RWPE2 (cell line): ENCODE results near the gene OR52A1.
A peak's percentile ranks its signal among the peaks of the same experiment; 100 is the strongest.

Experiments
- ATAC-seq: fragments of 200-7000 bp; cut with Tn5 transposase; 3 replicates; pipeline ENCODE4 v1.9.1; 2021; ENCODE audit warnings: low read depth
- DNase-seq: peaks from one replicate; pipeline ENCODE4 v3.0.0-alpha.2; 2020; ENCODE audit warnings: low spot score
- H3K27ac ChIP-seq: fragments of 450-650 bp; 2 replicates; pipeline ENCODE4 v1.5.1; 2017; ENCODE audit warnings: mild to moderate bottlenecking; ENCODE audit not compliant: poor library complexity, severe bottlenecking
- H3K27me3 ChIP-seq: fragments of 250-450 bp; sonication (Bioruptor Pico); 2 replicates; pipeline ENCODE4 v1.5.1; 2021; ENCODE audit warnings: mild to moderate bottlenecking, moderate library complexity; ENCODE audit not compliant: insufficient read depth, poor library complexity, severe bottlenecking
- H3K36me3 ChIP-seq: fragments of 250-450 bp; sonication (Bioruptor Pico); 2 replicates; pipeline ENCODE4 v1.5.1; 2020; ENCODE audit warnings: low read depth, mild to moderate bottlenecking, moderate library complexity
- H3K4me1 ChIP-seq: fragments of 250-450 bp; sonication (Bioruptor Pico); 2 replicates; pipeline ENCODE4 v1.5.1; 2021; ENCODE audit warnings: mild to moderate bottlenecking, moderate library complexity; ENCODE audit not compliant: insufficient read depth, poor library complexity, severe bottlenecking
- H3K4me3 ChIP-seq: fragments of 250-450 bp; sonication (Bioruptor Pico); 2 replicates; pipeline ENCODE4 v1.5.1; 2021; ENCODE audit warnings: mild to moderate bottlenecking, moderate library complexity; ENCODE audit not compliant: severe bottlenecking
- H3K9me3 ChIP-seq: fragments of 250-450 bp; sonication (Bioruptor Pico); 2 replicates; pipeline ENCODE4 v1.5.1; 2021; ENCODE audit warnings: mild to moderate bottlenecking, moderate library complexity; ENCODE audit not compliant: severe bottlenecking
- CTCF ChIP-seq: fragments of 450-650 bp; IDR thresholded peaks from one replicate; pipeline ENCODE4 v1.5.1; 2017; ENCODE audit warnings: mild to moderate bottlenecking, moderate library complexity; ENCODE audit not compliant: poor library complexity, severe bottlenecking

The OR52A1 gene

GRCh38 chr11:5136261-5136660, 18.3 kb downstream of the OR52A1 start:
- Histone ChIP-seq H3K4me3 (no peak overlapping the region), H3K4me1 (no peaks in the 10 kb centered on the region), H3K9me3 (no peaks in the 10 kb centered on the region), H3K36me3 (no peaks in the 10 kb centered on the region), H3K27me3 (peaks cover 3% of the 10 kb centered on the region), H3K27ac (no peak overlapping the region)
- no peak for ATAC-seq
- TF ChIP-seq CTCF: no peak
- no peak for DNase-seq

GRCh38 chr11:5131584-5132335, 22.8 kb downstream of the OR52A1 start:
- H3K27me3 ChIP-seq: no peaks in the 10 kb centered on the region
- DNase-seq (no peak), ATAC-seq (no peak)
- no peak overlapping the region for H3K27ac ChIP-seq
- no peak overlapping the region for H3K4me3 ChIP-seq
- no peak for TF ChIP-seq CTCF
- no peaks in the 10 kb centered on the region for H3K36me3 ChIP-seq
- H3K9me3 ChIP-seq: no peaks in the 10 kb centered on the region
- no peaks in the 10 kb centered on the region for H3K4me1 ChIP-seq

DNA sequence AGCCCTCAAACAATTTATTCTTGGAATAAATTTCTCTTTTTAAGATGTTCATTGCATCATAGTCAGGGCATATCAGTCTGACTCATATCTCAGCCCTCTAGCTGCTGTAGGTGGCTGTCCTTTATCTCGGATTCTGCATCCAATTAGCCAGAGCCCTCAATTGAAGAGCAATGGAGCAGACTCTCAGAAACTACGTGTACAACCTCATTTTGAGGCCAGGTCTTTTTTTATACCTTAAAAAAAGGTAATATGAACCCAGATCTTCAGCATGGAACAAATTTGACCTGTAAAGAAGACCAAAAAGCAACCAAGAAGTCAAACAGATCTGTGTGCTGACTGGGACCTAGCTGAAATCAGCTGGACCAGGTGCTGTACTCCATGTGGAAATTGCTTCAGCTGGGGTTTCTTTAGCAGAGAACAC, 25.1 kb downstream of the OR52A1 start:
- Histone ChIP-seq H3K9me3 (no peaks in the 10 kb centered on the region), H3K27me3 (no peaks in the 10 kb centered on the region), H3K27ac (no peak overlapping the region), H3K4me3 (no peak overlapping the region), H3K36me3 (no peaks in the 10 kb centered on the region), H3K4me1 (no peaks in the 10 kb centered on the region)
- TF ChIP-seq CTCF: no peak
- DNase-seq (no peak), ATAC-seq (0 out of 3 replicates have a peak, but pooled peaks have one; percentile 23)

DNA sequence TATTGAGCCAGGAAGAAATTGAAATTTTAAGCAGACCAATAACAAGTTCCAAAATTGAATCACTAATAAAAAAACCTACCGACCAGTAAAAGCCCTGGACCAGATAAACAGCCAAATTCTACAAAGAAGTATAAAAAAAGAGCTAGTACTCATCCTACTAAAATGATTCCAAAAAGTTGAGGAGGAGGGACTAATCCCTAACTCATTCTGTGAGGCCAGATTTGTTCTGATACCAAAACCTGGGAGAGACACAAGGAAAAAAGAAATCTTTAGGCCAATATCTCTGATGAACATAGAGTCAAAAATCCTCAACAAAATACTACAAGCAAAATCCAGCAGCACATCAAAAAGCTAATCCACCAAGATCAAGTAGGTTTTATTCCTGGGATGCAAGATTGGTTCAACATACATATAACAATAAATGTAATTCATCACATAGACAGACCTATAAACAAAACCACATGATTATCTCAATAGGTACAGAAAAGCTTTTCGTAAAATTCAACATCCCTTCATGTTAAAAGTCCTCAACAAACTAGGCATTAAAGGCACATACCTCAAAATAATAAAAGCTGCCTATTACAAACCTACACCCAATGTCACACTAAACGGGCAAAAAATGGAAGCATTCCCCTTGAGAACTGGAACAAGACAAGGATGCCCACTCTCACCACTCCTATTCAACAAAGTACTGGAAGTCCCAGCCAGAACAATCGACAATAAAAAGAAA, 29.5 kb downstream of the OR52A1 start:
- Histone ChIP-seq H3K4me1 (no peaks in the 10 kb centered on the region), H3K27me3 (peaks cover 3% of the 10 kb centered on the region), H3K36me3 (no peaks in the 10 kb centered on the region), H3K9me3 (no peaks in the 10 kb centered on the region), H3K4me3 (no peak overlapping the region), H3K27ac (no peak overlapping the region)
- DNase-seq (no peak), ATAC-seq (no peak)
- no peak for TF ChIP-seq CTCF
